GM12873 (cell line): ENCODE measurements around the gene RARRES2.

Experiments used
- CTCF ChIP-seq: IDR thresholded peaks from 2 replicates; pipeline ENCODE4 v1.5.1; 2012; ENCODE audit warnings: low read depth, mild to moderate bottlenecking, moderate library complexity, low read length, control low read depth; ENCODE audit not compliant: insufficient read depth; ENCODE audit errors: missing control alignments

RARRES2 gene

GRCh38 chr7:150378853-150379440 lies 37.5 kb upstream of the RARRES2 start, which contains the start of gene ZNF775:
ZNF775 (plus strand) TSS chr7:150379330; CDS start chr7:150388471, 9,141 bp downstream.
- no peak for TF ChIP-seq CTCF

GRCh38 chr7:150378115-150378852 lies 36.9 kb upstream of the RARRES2 start:
- TF ChIP-seq CTCF: peak; percentile 25

GRCh38 chr7:150377635-150378034 lies 36.2 kb upstream of the RARRES2 start:
- no peak for TF ChIP-seq CTCF

- no peak for TF ChIP-seq CTCF
Measured at GRCh38 chr7:150377196-150377595, 35.8 kb upstream of the RARRES2 start.

- TF ChIP-seq CTCF: no peak
Measured at GRCh38 chr7:150376560-150376959, 35.1 kb upstream of the RARRES2 start.

GRCh38 chr7:150375662-150376521 lies 34.5 kb upstream of the RARRES2 start:
- no peak for TF ChIP-seq CTCF

- no peak for TF ChIP-seq CTCF
Measured at GRCh38 chr7:150374472-150374871, 33.0 kb upstream of the RARRES2 start.
